H1 (cell line): Measurements from ENCODE around the gene FGF12. TPM values are rescaled to one million over a fixed set of nuclear protein-coding genes. Genes with fewer than 3 reads are reported as not detected.

Source experiments
- CTCF ChIA-PET: fragments of 300-600 bp; sonication (Branson Sonifier 250); formaldehyde crosslinking; loops from one replicate; lab custom pipeline; 2021; ENCODE audit not compliant: partially characterized antibody; lab: Charles Lee
- POLR2A ChIA-PET: fragments of 300-600 bp; sonication (Branson Sonifier 250); formaldehyde crosslinking; loops from one replicate; lab custom pipeline; 2021; ENCODE audit warnings: inconsistent platforms; ENCODE audit not compliant: partially characterized antibody; lab: Charles Lee
- DNase-seq, 2 experiments: peaks; one replicate each; pipeline versions ENCODE4 v3.0.0 to v3.0.0-alpha.2; 2010 to 2022; ENCODE audit warnings: low spot score in 2 of 2, low read depth in 1 of 2, mixed read lengths in 1 of 2
- FAIRE-seq: peaks from 2 replicates; lab custom pipeline; 2011; peaks lifted over from hg19 to GRCh38; lab: Jason Lieb, UNC
- H2AFZ ChIP-seq: 2 replicates; pipeline ENCODE4 v1.8.1; 2012; ENCODE audit warnings: low read length, inconsistent platforms
- H2AK5ac ChIP-seq: 2 replicates; pipeline ENCODE4 v1.6.1; 2013; ENCODE audit warnings: low read depth, low read length
- H2BK120ac ChIP-seq: replicated peaks from 2 replicates; pipeline ENCODE3; 2013; ENCODE audit warnings: low read depth, low read length, inconsistent platforms
- H2BK12ac ChIP-seq: 2 replicates; pipeline ENCODE4 v1.6.1; 2013; ENCODE audit warnings: low read depth, low read length
- H2BK15ac ChIP-seq: 2 replicates; pipeline ENCODE4 v1.6.1; 2013; ENCODE audit warnings: low read length
- H2BK20ac ChIP-seq: 2 replicates; pipeline ENCODE4 v1.6.1; 2013; ENCODE audit warnings: low read length
- H2BK5ac ChIP-seq: 2 replicates; pipeline ENCODE4 v1.6.1; 2013; ENCODE audit warnings: low read depth, low read length
- H3K14ac ChIP-seq: 2 replicates; pipeline ENCODE4 v1.6.1; 2013; ENCODE audit warnings: inconsistent platforms; ENCODE audit not compliant: insufficient read length
- H3K18ac ChIP-seq: 2 replicates; pipeline ENCODE4 v1.6.1; 2013; ENCODE audit warnings: low read length; ENCODE audit errors: extremely low read depth
- H3K23ac ChIP-seq: 2 replicates; pipeline ENCODE4 v1.6.1; 2013; ENCODE audit warnings: inconsistent platforms; ENCODE audit not compliant: insufficient read length
- H3K23me2 ChIP-seq: 2 replicates; pipeline ENCODE4 v1.6.1; 2013; ENCODE audit warnings: low read depth, low read length
- H3K27ac ChIP-seq: 2 replicates; pipeline ENCODE4 v1.6.1; 2011; ENCODE audit warnings: low read depth, low read length, inconsistent platforms
- H3K27me3 ChIP-seq, 4 experiments: replicated peaks in 1 of 4; 1 replicate in 1 of 4; 2 replicates in 3 of 4; pipeline versions ENCODE4 v1.6.1 to v1.8.1; 2011 to 2013; ENCODE audit warnings: low read length in 3 of 4, mild to moderate bottlenecking in 3 of 4, inconsistent platforms in 2 of 4, mixed read lengths in 2 of 4, moderate library complexity in 1 of 4; ENCODE audit not compliant: control insufficient read depth in 3 of 4, insufficient read depth in 3 of 4; ENCODE audit errors: extremely low read depth in 1 of 4
- H3K36me3 ChIP-seq, 4 experiments: 2 replicates each; pipeline versions ENCODE4 v1.6.1 to v1.8.1; 2011 to 2013; ENCODE audit warnings: mild to moderate bottlenecking in 4 of 4, low read length in 3 of 4, moderate library complexity in 2 of 4, control low read depth in 1 of 4, inconsistent platforms in 1 of 4; ENCODE audit not compliant: insufficient read depth in 4 of 4, control insufficient read depth in 2 of 4
- H3K4ac ChIP-seq: replicated peaks from 2 replicates; pipeline ENCODE3; 2013; ENCODE audit warnings: low read length, low read depth, mixed read lengths, inconsistent platforms; ENCODE audit not compliant: insufficient read length
- H3K4me1 ChIP-seq, 4 experiments: replicated peaks in 1 of 4; 1 replicate in 1 of 4; 2 replicates in 3 of 4; pipeline versions ENCODE4 v1.6.1 to v1.8.1; 2011 to 2013; ENCODE audit warnings: low read length in 3 of 4, inconsistent platforms in 2 of 4, mixed read lengths in 1 of 4; ENCODE audit not compliant: insufficient read depth in 4 of 4, control insufficient read depth in 3 of 4
- H3K4me2 ChIP-seq, 2 experiments: 2 replicates each; pipeline versions ENCODE4 v1.6.1 to v1.8.1; 2011 to 2013; ENCODE audit warnings: low read depth in 2 of 2, low read length in 2 of 2, control low read depth in 1 of 2, inconsistent platforms in 1 of 2, mild to moderate bottlenecking in 1 of 2; ENCODE audit not compliant: insufficient read depth in 1 of 2
- H3K4me3 ChIP-seq, 4 experiments: fragments of 200-600, 300-600 bp in 1 of 4; sonication (generic), shearing (Covaris generic), sonication (Bioruptor Twin) in 1 of 4; 2 replicates each; pipeline versions ENCODE4 v1.5.1 to v1.8.1; 2011 to 2016; ENCODE audit warnings: low read length in 4 of 4, low read depth in 3 of 4, control low read depth in 2 of 4, inconsistent platforms in 2 of 4, mild to moderate bottlenecking in 2 of 4, mixed read lengths in 1 of 4, moderate library complexity in 1 of 4; ENCODE audit not compliant: insufficient read depth in 2 of 4; ENCODE audit errors: extremely low read depth in 1 of 4
- H3K56ac ChIP-seq: replicated peaks from 2 replicates; pipeline ENCODE3; 2013; ENCODE audit warnings: low read depth, mild to moderate bottlenecking, mixed read lengths, low read length, inconsistent platforms; ENCODE audit not compliant: insufficient read length
- H3K79me1 ChIP-seq: 2 replicates; pipeline ENCODE4 v1.6.1; 2013; ENCODE audit warnings: low read depth, low read length, control low read depth
- H3K79me2 ChIP-seq, 2 experiments: 2 replicates each; pipeline versions ENCODE4 v1.6.1 to v1.8.1; 2012 to 2013; ENCODE audit warnings: low read length in 2 of 2, mild to moderate bottlenecking in 2 of 2, inconsistent platforms in 1 of 2; ENCODE audit not compliant: insufficient read depth in 2 of 2, control insufficient read depth in 1 of 2
- H3K9ac ChIP-seq, 4 experiments: replicated peaks in 1 of 4; 1 replicate in 1 of 4; 2 replicates in 3 of 4; pipeline versions ENCODE4 v1.6.1 to v1.8.1; 2011 to 2013; ENCODE audit warnings: low read depth in 3 of 4, low read length in 3 of 4, control low read depth in 2 of 4, mild to moderate bottlenecking in 2 of 4, moderate library complexity in 2 of 4, inconsistent platforms in 1 of 4; ENCODE audit errors: extremely low read depth in 1 of 4
- H3K9me3 ChIP-seq, 2 experiments: 2 replicates each; pipeline versions ENCODE4 v1.6.1 to v1.8.1; 2012 to 2013; ENCODE audit warnings: mild to moderate bottlenecking in 2 of 2, moderate library complexity in 2 of 2, control low read depth in 1 of 2, inconsistent platforms in 1 of 2, low read depth in 1 of 2, low read length in 1 of 2, mixed read lengths in 1 of 2; ENCODE audit not compliant: insufficient read depth in 2 of 2
- H4K20me1 ChIP-seq, 2 experiments: replicated peaks in 1 of 2; 2 replicates each; pipeline versions ENCODE3 to v1.8.1; 2011 to 2013; ENCODE audit warnings: inconsistent platforms in 2 of 2, low read length in 2 of 2, mild to moderate bottlenecking in 1 of 2; ENCODE audit not compliant: insufficient read depth in 2 of 2, control insufficient read depth in 1 of 2
- H4K5ac ChIP-seq: 2 replicates; pipeline ENCODE4 v1.6.1; 2013; ENCODE audit warnings: low read length, low read depth, mixed read lengths, inconsistent platforms; ENCODE audit not compliant: insufficient read length
- H4K8ac ChIP-seq: 2 replicates; pipeline ENCODE4 v1.8.0; 2013; ENCODE audit warnings: mild to moderate bottlenecking, moderate library complexity, low read length, inconsistent platforms; ENCODE audit not compliant: insufficient read depth; ENCODE audit errors: extremely low read depth
- H4K91ac ChIP-seq: replicated peaks from 2 replicates; pipeline ENCODE3; 2013; ENCODE audit warnings: low read length, mixed read lengths, inconsistent platforms; ENCODE audit not compliant: insufficient read length
- BCL11A ChIP-seq, 2 experiments: IDR thresholded peaks; one replicate each; pipeline ENCODE4 v1.6.1; 2011; ENCODE audit warnings: low read depth in 2 of 2, low read length in 2 of 2, mild to moderate bottlenecking in 2 of 2
- CBX5 ChIP-seq: fragments of 300-800, 300-1000 bp; sonication (generic); IDR thresholded peaks from 2 replicates; pipeline ENCODE4 v1.7.1; 2016; ENCODE audit warnings: antibody characterized with exemption, low read length, low read depth
- GTF2F1 ChIP-seq: IDR thresholded peaks from 2 replicates; pipeline ENCODE4 v1.6.1; 2012; ENCODE audit warnings: low read depth, low read length, improper control_type of control experiment, borderline replicate concordance
- RXRA ChIP-seq: IDR thresholded peaks from 2 replicates; pipeline ENCODE4 v1.6.1; 2011; ENCODE audit warnings: low read depth, mild to moderate bottlenecking, low read length, moderate library complexity; ENCODE audit not compliant: insufficient read depth
- SP4 ChIP-seq: IDR thresholded peaks from 2 replicates; pipeline ENCODE4 v1.6.1; 2012; ENCODE audit warnings: low read length, inconsistent platforms
- SUZ12 ChIP-seq: fragments of 200-600 bp; sonication (generic); IDR thresholded peaks from 2 replicates; pipeline ENCODE4 v1.6.1; 2012; ENCODE audit warnings: mild to moderate bottlenecking, inconsistent platforms, low read length, moderate library complexity, mixed read lengths
- TAF7 ChIP-seq: optimal IDR thresholded peaks from 2 replicates; pipeline ENCODE3; 2011; ENCODE audit warnings: low read depth, mild to moderate bottlenecking, inconsistent platforms, low read length, moderate library complexity, borderline replicate concordance
- USF2 ChIP-seq: IDR thresholded peaks from 2 replicates; pipeline ENCODE4 v1.6.1; 2011; ENCODE audit warnings: low read length, improper control_type of control experiment
- WGBS, 2 experiments: shearing (Covaris generic) in 1 of 2; methylation state at CpG; one replicate each; pipeline versions ENCODE4 v1.1.6 to v1.1.7; 2013 to 2015; ENCODE audit warnings: low lambda C conversion rate in 2 of 2, mixed read lengths in 2 of 2, inconsistent platforms in 1 of 2, low coverage in 1 of 2, missing lambda C conversion rate in 1 of 2; ENCODE audit not compliant: insufficient replicate concordance in 2 of 2, insufficient coverage in 1 of 2, insufficient read length in 1 of 2; ENCODE audit errors: extremely low coverage in 1 of 2, missing lambda C conversion rate in 1 of 2; 5-methylcytosine and 5-hydroxymethylcytosine counted together
- polyA plus RNA-seq, 7 experiments: library from polyadenylated mRNA; depleted of rRNA in 3 of 7; stranded (reverse) in 5 of 7; unstranded in 2 of 7; fragments of >200 nt in 5 of 7; fragments of 200-250 nt in 2 of 7; gene quantifications; 1 replicate in 5 of 7; 2 replicates in 1 of 7; 4 replicates in 1 of 7; pipeline versions ENCODE4 v1.2.1 to v1.2.3, GENCODE V29; 2011 to 2013; ENCODE audit warnings: missing spikeins in 2 of 7, mixed read lengths in 2 of 7
- total RNA-seq: library from RNA; stranded (reverse); fragmentation: NEBNext Ultra II Directional; extraction: Animal tissue kit (Norgen Biotek cat#: 25700); gene quantifications from 2 replicates; pipeline ENCODE4 v1.2.1, GENCODE V29; 2021

The FGF12 gene
- total and polyA plus RNA-seq, 2 of the 8 experiments (the other 6 are each of a cell fraction or from before 2014, with no cell fraction given): 4.1 to 16.6 TPM

GRCh38 chr3:192501401-192501800, 225.9 kb downstream of the FGF12 start:
- H3K9ac ChIP-seq: no peak overlapping the region
- FAIRE-seq (no peak), DNase-seq (no peak)
- H3K27me3 ChIP-seq: no peaks in the 10 kb centered on the region
- H3K4me1 ChIP-seq: no peaks in the 10 kb centered on the region
- no peak overlapping the region for H2BK20ac ChIP-seq
- no peak overlapping the region for H2BK5ac ChIP-seq
- WGBS, 2 experiments: 97% methylated on average over 3 of the region's 3 CpGs; no CpG with 5 or more reads in 1 of the 2 experiments
- H2AFZ ChIP-seq: no peak overlapping the region
- no peaks in the 10 kb centered on the region for H4K20me1 ChIP-seq
- H4K5ac ChIP-seq: no peak overlapping the region
- H2BK120ac ChIP-seq: no peak overlapping the region
- no peak overlapping the region for H3K56ac ChIP-seq
- no peaks in the 10 kb centered on the region for H3K9me3 ChIP-seq
- no peak overlapping the region for H3K4ac ChIP-seq
- ChIA-PET POLR2A (no interaction called here), CTCF (interaction anchor here (0.8 kb wide), 1 partner anchor 851 kb away, joined by 3 read pairs; no protein-coding TSS in a partner anchor)
- H4K8ac ChIP-seq: no peak overlapping the region
- no peak overlapping the region for H4K91ac ChIP-seq
- no peak overlapping the region for H2BK12ac ChIP-seq
- H3K27ac ChIP-seq: no peak overlapping the region
- TF ChIP-seq USF2 (no peak), GTF2F1 (no peak), RXRA (no peak), SP4 (no peak), BCL11A (IDR thresholded peaks at IDR 0.05; ENCODE audit: low read depth in 2 of 2, low read length in 2 of 2) (no peak), TAF7 (no peak), CBX5 (no peak), SUZ12 (no peak)
- H3K23me2 ChIP-seq: no peaks in the 10 kb centered on the region
- no peaks in the 10 kb centered on the region for H3K79me1 ChIP-seq
- H3K4me2 ChIP-seq: no peak overlapping the region
- no peak overlapping the region for H2BK15ac ChIP-seq
- no peak overlapping the region for H3K4me3 ChIP-seq
- H3K79me2 ChIP-seq: no peaks in the 10 kb centered on the region
- no peak overlapping the region for H3K18ac ChIP-seq
- H3K14ac ChIP-seq: no peak overlapping the region
- H3K36me3 ChIP-seq: no peaks in the 10 kb centered on the region
- H2AK5ac ChIP-seq: no peak overlapping the region
- no peak overlapping the region for H3K23ac ChIP-seq
